Left forelimb (tissue), 1 donor: ENCODE measurements around the gene DDX41.
"Not testable (repeated sequence)": the region's sequence is repeated elsewhere in the genome, so short reads cannot be mapped to it uniquely, and the experiment has no call there.

Experiments used
- DNase-seq: peaks from one replicate; pipeline ENCODE4 v3.0.0-alpha.2; 2018; ENCODE audit warnings: low spot score

DDX41 gene

DNA sequence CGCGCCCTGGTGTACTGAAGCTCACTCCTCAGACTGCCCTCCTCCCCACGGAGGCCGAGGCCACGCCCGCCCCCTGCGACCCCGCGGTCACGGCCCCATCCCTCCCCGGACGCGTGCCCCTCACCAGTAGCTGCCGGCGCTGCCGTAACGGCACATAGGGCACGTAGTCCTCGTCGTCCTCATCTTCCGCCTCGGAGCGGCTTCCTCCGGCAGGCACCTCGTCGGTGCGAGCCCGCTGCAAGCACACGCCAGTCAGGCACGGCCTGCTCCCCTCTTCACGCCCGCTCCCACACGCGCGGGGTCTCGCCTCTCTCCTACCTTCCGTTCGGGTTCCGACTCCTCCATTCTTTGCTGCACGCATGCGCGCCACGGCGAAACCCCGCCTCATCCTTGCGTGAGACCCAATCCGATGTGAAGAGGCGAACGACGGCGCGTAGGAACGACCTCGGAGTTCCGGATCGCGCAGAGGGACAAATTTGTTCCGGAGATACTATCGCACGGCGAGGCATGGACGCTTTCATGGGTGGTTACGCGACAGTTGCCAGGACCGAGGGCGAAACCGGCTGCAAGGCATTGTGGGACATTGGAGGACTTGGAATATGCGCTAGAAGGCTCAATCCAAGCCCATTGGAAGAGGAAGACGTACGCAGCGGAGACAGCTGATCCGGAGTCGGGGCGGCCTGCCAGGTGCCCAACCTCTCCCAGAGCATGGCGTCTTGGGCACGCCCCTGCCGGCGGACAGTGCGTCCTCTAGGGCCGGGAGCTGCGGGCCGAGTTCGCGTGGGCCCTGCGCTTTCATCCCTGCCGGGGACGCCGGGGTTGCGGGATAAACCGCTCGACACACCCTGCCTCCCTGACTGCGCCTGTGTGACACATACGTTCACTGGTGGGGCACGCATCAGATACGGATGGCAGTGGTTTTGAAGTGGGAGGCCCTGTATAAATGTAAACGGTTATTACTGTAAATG is at the start of gene DDX41:
DDX41 (minus strand) TSS at position 361 of the 968 bp plus-strand sequence; CDS start at position 345, 16 bp downstream.
- peak; percentile 97 for DNase-seq

DNA sequence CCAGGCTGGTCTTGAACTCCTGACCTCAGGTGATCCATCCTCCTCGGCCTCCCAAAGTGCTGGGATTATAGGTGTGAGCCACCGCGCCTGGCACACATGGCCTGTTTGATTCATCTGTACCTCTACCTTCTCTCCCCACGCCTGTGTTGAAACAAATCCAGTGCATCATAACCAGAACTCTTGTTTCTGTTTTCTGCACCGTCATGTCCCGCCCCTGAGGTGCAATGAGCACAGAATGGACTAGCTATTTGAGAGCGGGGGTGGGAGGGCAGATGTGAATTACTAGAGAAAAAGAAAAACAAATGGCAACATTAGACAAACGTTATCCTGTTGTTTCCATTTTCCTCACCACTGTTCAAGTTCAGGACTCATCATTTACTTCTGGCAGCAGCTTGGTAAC is 48.3 kb upstream of the DDX41 start:
- DNase-seq = no peak

GRCh38 chr5:177559446-177559941 is 42.7 kb upstream of the DDX41 start:
- DNase-seq = not testable (repeated sequence)

DNA sequence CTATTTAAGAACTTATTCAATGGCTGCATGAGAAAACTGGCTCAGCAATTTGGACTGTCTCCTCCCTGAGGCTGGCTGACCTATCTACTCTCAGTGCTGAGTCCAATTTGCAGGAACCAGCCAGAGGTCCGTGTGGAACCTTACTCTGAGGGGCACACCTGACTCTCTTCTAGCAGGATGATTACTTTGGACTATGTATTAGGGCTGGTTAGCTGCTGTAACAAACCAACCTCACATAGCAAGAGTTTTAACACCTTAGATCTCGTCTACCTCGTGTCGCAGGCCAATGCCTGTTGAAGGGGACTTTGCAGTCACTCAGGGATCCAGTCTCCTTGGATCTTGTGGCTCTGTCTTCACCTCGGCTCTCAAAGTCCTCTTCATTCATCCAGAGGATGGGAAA is 41.0 kb upstream of the DDX41 start:
- DNase-seq = no peak

- no peak for DNase-seq
Measured at GRCh38 chr5:177557041-177557647, 40.4 kb upstream of the DDX41 start.

DNA sequence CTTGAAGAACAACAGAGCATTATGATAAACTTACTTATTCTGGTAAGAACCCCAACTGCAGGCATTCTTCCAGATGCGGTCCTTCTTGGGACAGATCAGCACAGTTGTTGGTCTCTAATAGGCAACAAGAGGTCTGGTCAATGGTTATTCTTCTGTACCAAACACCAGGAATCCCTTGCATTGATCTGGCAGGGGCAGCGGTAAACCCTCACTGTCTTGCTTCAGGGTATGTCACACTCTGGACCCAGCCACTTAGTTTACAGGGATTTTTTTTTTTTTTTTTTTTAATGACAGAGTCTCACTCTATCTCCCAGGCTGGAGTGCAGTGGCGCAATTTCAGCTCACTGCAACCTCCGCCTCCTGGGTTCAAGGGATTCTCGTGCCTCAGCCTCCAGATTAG is 38.9 kb upstream of the DDX41 start:
- DNase-seq = no peak

GRCh38 chr5:177555228-177555627 is 38.5 kb upstream of the DDX41 start:
- no peak for DNase-seq

DNA sequence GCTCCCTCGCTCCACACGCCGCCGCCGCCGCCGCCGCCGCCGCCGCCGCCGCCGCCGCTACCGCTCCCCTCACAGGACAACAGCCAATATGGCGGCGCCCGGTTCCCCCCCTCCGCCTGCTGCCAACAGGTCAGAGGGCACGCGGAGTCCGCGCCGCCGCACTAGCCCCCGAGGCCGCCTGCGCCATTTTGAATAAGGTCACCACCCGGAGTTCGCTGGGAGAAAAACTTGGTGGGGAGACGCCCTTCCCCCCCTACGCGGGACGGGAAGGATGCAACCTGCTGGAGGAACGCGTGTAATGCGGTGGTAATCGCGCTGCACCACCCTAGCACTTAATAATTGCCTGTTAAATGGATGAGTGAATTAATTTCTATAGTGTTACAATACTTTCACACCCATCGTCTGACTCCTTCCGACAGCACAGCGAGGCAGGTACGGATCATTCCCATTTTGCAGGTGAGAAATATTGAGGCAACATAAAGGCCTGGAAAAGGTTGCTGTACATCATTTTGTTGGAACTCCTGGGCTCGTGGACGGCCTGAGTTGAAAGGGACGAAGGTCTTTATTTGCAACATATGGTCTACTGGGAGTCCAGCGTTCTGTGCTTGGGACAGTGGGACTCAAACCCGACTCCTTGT is 37.8 kb upstream of the DDX41 start, which contains the start of gene FAM193B:
FAM193B (minus strand) TSS at position 90 of the 638 bp plus-strand sequence. CDS start 105 bp downstream, outside the sequence.
- DNase-seq = peak; percentile 97

- DNase-seq = peak; percentile 71
Measured at GRCh38 chr5:177553671-177554429, 37.1 kb upstream of the DDX41 start.

- DNase-seq = no peak
Measured at GRCh38 chr5:177552839-177553455, 36.2 kb upstream of the DDX41 start.

GRCh38 chr5:177550122-177550521 is 33.4 kb upstream of the DDX41 start:
- DNase-seq = no peak

DNA sequence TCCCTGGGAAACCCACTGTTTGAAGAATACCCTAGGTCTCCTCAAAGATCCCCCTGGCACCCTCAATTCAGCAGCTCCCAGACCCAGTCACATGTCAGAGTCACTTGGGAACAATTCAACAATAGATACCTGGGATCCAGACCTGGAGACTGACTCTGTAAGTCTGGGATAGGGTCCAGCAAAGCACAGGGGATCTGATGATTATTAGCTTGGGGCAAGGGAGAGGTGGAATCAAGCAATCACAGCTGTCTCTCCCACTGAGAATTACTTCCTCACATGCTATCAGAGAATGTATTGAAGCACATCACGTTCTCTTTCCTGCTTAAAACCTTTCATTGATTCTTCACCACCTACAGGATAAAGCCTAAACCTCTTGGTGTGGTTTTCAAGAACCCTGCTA is 31.7 kb upstream of the DDX41 start:
- DNase-seq = no peak

DNA sequence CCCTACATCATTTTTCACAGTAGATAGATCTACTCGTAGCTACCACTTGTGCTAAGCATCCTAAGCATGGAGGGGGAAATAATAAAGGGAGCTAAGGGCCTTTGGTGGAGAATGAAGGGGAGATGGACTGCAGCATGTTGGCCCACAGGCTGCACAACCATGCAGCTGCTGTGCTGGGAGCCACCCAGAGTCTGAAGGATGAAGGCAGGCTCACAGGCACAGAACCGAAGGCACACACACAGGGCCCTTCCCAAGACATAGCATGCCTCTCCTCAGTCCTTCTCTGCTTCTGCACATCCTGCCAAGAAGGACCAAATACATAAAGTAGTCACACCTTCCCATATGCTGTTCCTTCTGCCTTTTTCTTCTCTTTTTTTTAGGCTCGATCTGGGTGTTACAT is 31.0 kb upstream of the DDX41 start:
- DNase-seq = no peak

DNA sequence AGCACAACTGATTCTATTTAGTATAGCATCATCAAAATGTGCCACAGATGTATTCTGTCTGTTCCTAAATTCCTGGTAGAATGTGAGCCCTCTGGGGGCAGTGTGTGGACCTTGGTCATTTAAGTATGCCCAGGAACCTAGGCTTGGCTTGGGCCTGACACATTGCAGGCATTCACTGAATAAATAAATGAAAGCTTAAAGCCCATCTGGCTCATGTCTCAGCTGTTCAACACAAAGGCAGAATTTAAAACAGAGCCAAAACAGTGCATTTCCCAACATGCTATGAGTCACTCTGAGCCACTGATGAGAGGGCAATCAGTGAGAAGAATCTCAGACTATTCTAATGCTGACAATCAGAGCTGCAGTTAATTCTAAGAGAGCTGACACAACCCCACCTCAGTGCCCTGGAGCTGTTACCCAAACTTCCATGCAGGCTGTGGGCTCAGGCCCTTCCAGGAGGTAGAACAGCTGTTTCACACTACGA is 29.5 kb upstream of the DDX41 start:
- no peak for DNase-seq

GRCh38 chr5:177545487-177546257 is 28.9 kb upstream of the DDX41 start:
- no peak for DNase-seq

DNA sequence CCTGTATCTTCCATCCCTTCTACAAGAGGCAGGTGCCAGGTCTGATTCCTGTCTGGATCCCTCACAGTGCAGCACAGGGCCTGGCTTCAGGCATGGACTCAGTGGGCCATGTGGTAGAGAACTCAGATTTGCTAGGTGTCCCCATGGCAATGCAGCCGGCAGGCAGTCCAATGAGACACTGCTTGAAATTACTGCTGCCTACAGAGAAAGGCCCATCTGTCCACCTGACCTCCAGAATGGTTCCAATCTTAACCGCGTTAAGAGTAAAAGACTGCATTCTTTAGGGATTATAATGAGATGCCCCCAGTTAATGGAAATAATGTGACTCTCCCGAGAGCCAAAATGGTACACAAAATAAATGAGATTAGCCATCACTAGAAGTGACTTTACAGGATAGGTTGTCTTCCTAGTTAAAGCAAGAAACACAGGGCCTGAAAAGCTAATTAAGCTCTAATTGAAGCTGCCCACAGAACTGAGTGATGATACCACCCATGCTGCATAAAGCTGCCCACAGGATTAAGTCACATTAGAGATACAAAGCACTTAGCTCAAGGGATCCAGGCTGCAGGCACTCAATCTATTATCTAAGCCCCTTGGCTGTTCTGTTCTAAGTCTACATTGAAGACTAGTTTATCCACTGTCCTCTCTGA is 26.2 kb upstream of the DDX41 start:
- DNase-seq = no peak

GRCh38 chr5:177540438-177540837 is 23.7 kb upstream of the DDX41 start:
- no peak for DNase-seq

DNA sequence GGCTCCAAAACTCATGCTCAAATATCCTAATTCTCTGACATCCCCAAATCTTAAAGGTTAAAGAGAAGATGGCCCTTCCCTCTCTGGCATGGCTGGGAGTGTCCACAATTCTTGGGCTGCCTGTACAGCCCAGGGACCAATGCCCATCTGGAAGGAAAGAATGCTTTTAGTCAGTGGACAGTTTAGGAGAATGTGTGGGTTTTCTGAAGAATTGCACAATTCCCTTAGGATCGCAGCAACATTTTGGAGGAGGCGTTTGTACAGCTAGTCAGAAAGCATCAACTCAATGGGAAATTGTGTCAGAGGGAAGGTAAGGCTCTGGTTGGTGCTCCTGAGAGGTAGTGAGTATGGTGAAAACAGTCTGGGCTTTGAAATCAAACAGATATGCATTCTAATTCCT is 22.6 kb upstream of the DDX41 start:
- no peak for DNase-seq

DNA sequence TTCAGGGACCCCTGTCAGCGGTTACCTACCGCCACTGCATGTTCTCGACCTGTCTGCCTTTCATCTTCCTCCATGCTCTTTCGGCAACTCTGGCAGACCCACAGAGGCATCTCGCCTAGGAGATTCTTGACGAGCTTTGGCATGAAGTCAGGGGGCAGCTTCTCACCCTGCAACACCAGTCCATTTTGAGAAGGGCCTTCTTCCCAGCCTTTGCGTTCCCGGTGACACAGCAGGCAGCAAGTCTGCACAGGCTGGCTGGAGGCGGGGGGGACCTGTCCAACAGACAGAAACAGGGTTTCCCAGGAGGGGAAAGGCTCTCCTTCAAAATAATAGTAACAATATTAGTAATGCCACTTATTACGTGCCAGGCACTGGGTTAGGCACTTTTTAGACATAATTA is 22.1 kb upstream of the DDX41 start:
- DNase-seq = no peak
